NCI-H460 (cell line): Measurements from ENCODE around the gene ORM1. TPM values are rescaled to one million over a fixed set of nuclear protein-coding genes. Genes with fewer than 3 reads are reported as not detected.

Experiments
- DNase-seq: peaks from one replicate; pipeline ENCODE4 v3.0.0-alpha.2; 2016; ENCODE audit warnings: low read depth; ENCODE audit errors: extremely low read depth
- total RNA-seq: library from RNA; depleted of rRNA; stranded (reverse); fragments of >200 nt; shearing (Covaris generic); gene quantifications from 2 replicates; pipeline ENCODE4 v1.2.3, GENCODE V29; 2014

Gene ORM1
- total RNA-seq, 1 experiment from 2014 or later, result not detected

DNA sequence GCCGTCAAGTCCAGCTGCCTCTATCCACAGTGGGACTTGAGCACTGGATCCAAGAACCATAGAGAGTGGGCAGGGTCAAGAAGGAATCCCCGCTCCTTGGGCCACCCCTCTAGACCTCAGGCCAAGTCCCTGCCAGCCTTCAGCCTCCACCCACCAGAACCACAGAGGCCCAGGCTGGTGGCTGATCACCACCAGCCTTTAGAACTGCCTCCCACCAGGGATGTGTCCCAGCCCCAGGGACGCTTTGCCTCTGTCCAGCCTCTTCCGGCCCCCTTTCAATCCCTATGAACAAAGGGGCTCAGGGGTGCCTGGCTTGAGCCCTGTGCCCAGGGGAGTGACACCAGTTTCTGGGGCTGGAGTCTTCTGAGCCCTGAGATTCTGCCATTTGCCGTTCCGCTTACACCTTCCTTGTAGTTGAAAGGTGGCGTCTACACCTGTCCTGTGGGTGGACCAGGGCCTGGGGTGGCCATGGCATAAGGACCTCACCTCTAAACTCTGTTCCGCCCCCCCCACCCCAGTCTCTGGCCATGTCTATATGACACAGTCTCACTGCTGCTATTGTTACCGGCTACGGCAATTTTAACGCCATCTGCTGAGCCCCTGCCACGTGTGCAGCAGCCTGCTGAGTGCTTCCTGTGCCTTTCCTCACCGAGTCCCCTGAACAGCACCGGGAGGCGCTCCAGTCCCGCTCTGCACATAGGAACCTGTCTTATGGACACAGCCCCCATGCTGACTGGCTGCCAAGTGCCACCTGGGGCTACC is 35.7 kb upstream of the ORM1 start:
- no peak for DNase-seq

GRCh38 chr9:114287763-114288192 is 35.1 kb upstream of the ORM1 start:
- DNase-seq, result no peak

- DNase-seq, result no peak
Observed at GRCh38 chr9:114288193-114289091, 34.5 kb upstream of the ORM1 start.

- DNase-seq, result no peak
Observed at GRCh38 chr9:114289106-114289505, 33.8 kb upstream of the ORM1 start.

- DNase-seq, result no peak
Observed at GRCh38 chr9:114289571-114290481, 33.1 kb upstream of the ORM1 start.

- DNase-seq, result no peak
Observed at GRCh38 chr9:114290561-114290986, 32.3 kb upstream of the ORM1 start.

- peak; percentile 69 for DNase-seq
Observed at GRCh38 chr9:114291064-114291474, 31.8 kb upstream of the ORM1 start.

GRCh38 chr9:114291886-114292590 is 30.9 kb upstream of the ORM1 start:
- no peak for DNase-seq

DNA sequence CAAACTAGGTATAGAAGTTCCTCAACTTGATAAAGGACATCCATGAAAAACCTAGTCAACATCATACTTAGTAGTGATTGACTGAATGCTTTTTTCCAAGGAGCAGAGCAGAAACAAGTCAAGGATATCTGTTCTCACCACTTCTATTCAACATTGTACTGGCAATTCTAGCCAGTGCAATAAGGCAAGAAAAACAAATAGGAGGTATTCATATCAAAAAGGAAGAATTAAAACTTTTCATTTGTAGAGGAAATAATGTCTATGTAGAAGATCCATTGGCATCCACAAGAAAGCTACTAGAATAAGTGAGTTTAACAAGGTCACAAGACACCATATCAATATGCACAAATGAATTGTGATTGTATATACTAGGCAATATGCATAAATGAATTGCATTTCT is 28.2 kb upstream of the ORM1 start:
- DNase-seq, result no peak

DNA sequence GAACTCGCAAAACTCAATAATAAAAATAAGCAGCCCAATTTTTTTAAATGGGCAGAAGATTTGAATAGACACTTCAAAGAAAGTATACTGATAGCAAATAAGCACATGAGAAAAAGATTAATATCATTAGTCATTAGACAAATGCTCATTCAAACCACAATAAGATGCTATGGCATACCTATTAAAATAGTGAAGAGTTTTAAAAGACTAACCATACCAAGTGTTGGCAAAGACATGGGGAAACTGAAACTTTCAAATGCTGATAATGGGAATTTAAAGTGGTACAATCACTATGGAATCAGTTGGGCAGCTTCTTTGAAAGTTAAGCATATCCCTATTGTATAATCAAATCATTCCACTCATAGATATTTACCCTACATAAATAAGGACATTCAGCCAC is 26.6 kb upstream of the ORM1 start:
- no peak for DNase-seq

GRCh38 chr9:114299286-114300152 is 23.4 kb upstream of the ORM1 start:
- no peak for DNase-seq

- DNase-seq, result no peak
Observed at GRCh38 chr9:114300153-114300845, 22.6 kb upstream of the ORM1 start.

GRCh38 chr9:114300846-114301797 is 21.8 kb upstream of the ORM1 start:
- DNase-seq, result no peak

- no peak for DNase-seq
Observed at GRCh38 chr9:114301798-114302565, 20.9 kb upstream of the ORM1 start.

GRCh38 chr9:114302727-114303126 is 20.2 kb upstream of the ORM1 start:
- DNase-seq, result no peak

GRCh38 chr9:114303571-114303970 is 19.3 kb upstream of the ORM1 start:
- no peak for DNase-seq

DNA sequence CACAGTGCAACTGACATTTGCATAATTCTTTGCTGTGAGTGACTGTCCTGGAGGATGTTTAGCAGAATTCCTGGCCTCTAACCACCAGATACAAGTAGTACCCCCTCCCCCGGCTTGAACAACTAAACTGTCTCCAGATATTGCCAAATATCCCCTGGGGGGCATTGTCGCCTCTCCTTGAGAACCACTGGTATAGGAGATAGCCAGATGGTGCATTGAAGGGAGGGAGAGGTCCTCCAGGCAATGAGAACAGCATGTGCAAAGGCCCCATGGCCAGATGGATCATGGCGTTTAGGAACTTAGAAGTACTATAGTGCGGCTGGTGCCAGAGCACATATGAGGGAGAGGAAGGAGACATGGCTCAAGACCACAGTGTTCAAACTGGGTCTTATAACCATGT is 18.9 kb upstream of the ORM1 start:
- no peak for DNase-seq
